ENCODE measurements around the gene TBC1D14. TPM values are rescaled to one million over a fixed set of nuclear protein-coding genes. Genes with fewer than 3 reads are reported as not detected.

Gene TBC1D14
- total and polyA plus RNA-seq, 9 of the 15 experiments (the other 6 are each of a cell fraction or from before 2014, with no cell fraction given), result 2.1 to 59.6 (median 44.8) TPM

DNA sequence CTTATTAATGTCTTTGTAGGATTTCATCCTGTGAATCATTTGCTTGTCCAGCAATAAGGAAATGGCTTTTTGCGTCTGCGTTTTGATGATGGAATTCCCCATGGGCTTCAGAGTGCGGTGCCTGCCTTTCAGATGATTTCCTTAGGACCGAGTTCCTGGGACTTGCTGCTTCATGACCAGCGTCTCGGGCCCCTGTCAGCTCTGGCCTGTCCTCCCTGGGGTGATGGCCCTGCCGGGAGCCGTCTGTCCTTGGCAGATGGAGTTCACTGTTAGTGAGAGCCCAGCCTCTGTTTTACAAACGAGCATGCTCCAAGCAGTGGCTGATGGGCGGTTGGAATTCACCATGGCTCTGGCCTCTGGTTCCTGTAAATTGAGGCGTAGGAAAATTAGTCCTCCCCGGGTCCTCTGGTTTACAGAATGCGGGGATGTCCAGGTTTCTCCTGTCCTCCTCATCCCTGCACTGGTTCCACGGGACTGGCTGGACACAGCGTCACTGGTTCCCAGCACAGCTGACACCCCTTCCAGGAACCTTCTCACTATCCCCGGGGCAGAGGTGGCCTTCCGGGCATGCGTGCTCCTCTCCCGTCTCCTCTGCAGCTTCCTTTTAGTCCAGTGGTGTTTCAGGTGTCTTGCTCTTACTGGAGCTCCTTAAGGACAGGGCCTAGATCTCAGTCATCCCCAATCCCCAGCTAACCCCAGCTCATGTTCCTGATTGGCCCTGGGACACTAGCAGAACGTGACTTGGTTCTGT lies 34.9 kb downstream of the TBC1D14 start:
- Histone ChIP-seq H3K9me3 (replicated peaks; ENCODE audit: control insufficient read depth, insufficient read depth, low read depth, low read length) (no peaks in the 10 kb centered on the region), H3K36me3 (ENCODE audit: control insufficient read depth, insufficient read depth, low read length) (peaks cover 53% of the 10 kb centered on the region; the same call in 2 of the 3 replicates), H3K4me3 (no peak overlapping the region), H3K4me1 (replicated peaks in 1 of 2; ENCODE audit: control insufficient read depth in 2 of 2, insufficient read depth in 2 of 2, low read length in 2 of 2) (peaks cover 34 to 36% of the 10 kb centered on the region in 2 experiments), H3K27ac (ENCODE audit: extremely low read depth, low read depth, low read length) (no peak overlapping the region; the same call in 2 of the 3 replicates), H3K9me1 (ENCODE audit: control insufficient read depth, insufficient read depth, low read length) (peaks cover 3% of the 10 kb centered on the region), H3K79me2 (ENCODE audit: control insufficient read depth, insufficient read depth, low read length) (peaks cover 74% of the 10 kb centered on the region), H2AFZ (ENCODE audit: low read depth, low read length) (no peak overlapping the region), H4K20me1 (replicated peaks; ENCODE audit: control insufficient read depth, insufficient read depth, low read length) (peaks cover 47% of the 10 kb centered on the region), H3K9ac (ENCODE audit: insufficient read depth in 1 of 2, low read depth in 2 of 2, low read length in 2 of 2) (0 out of 4 replicates have a peak overlapping the region, but pooled peaks of 1 of the 2 experiments have one; percentile 49), H3K27me3 (ENCODE audit: control insufficient read depth in 2 of 2, insufficient read depth in 2 of 2, low read length in 2 of 2) (no peaks in the 10 kb centered on the region), H3K4me2 (ENCODE audit: insufficient read depth, low read length) (no peak overlapping the region)
- FAIRE-seq (no peak), ATAC-seq (no peak), DNase-seq (ENCODE audit: extremely low read depth in 1 of 4, low spot score in 3 of 4) (no peak)
- 92% methylated on average over 17 of the region's 20 CpGs for WGBS (ENCODE audit: insufficient coverage, low coverage, missing lambda C conversion rate)
- ChIA-PET CTCF (ENCODE audit: low intra/inter-chr PET ratio) (no interaction called here), POLR2A (interaction anchor here (0.9 to 1.7 kb wide), 5 partner anchors 10 to 37 kb away, joined by 3 to 8 read pairs (median 5); no protein-coding TSS in a partner anchor)
- in situ Hi-C loops (cut with MboI), result no loop called here
- intact Hi-C loops (cut with micrococcal nuclease), result no loop called here
- no TSS peak for BruUV-seq (replicated peaks)
- TF ChIP-seq, protein P1, sequence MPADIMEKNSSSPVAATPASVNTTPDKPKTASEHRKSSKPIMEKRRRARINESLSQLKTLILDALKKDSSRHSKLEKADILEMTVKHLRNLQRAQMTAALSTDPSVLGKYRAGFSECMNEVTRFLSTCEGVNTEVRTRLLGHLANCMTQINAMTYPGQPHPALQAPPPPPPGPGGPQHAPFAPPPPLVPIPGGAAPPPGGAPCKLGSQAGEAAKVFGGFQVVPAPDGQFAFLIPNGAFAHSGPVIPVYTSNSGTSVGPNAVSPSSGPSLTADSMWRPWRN (IDR thresholded peaks at IDR 0.05; ENCODE audit: low read depth), result no peak
- no peak for TF ChIP-seq ZNF224 (CRISPR knock-in tag; IDR thresholded peaks at IDR 0.05)
- no peak for TF ChIP-seq ZNF23 (CRISPR knock-in tag; IDR thresholded peaks at IDR 0.05)
- no peak for TF ChIP-seq HIVEP1 (CRISPR knock-in tag; IDR thresholded peaks at IDR 0.05)
- TF ChIP-seq SOX6 (IDR thresholded peaks at IDR 0.05), result no peak
- TF ChIP-seq BCOR (IDR thresholded peaks at IDR 0.05), result no peak
- TF ChIP-seq, protein P2, sequence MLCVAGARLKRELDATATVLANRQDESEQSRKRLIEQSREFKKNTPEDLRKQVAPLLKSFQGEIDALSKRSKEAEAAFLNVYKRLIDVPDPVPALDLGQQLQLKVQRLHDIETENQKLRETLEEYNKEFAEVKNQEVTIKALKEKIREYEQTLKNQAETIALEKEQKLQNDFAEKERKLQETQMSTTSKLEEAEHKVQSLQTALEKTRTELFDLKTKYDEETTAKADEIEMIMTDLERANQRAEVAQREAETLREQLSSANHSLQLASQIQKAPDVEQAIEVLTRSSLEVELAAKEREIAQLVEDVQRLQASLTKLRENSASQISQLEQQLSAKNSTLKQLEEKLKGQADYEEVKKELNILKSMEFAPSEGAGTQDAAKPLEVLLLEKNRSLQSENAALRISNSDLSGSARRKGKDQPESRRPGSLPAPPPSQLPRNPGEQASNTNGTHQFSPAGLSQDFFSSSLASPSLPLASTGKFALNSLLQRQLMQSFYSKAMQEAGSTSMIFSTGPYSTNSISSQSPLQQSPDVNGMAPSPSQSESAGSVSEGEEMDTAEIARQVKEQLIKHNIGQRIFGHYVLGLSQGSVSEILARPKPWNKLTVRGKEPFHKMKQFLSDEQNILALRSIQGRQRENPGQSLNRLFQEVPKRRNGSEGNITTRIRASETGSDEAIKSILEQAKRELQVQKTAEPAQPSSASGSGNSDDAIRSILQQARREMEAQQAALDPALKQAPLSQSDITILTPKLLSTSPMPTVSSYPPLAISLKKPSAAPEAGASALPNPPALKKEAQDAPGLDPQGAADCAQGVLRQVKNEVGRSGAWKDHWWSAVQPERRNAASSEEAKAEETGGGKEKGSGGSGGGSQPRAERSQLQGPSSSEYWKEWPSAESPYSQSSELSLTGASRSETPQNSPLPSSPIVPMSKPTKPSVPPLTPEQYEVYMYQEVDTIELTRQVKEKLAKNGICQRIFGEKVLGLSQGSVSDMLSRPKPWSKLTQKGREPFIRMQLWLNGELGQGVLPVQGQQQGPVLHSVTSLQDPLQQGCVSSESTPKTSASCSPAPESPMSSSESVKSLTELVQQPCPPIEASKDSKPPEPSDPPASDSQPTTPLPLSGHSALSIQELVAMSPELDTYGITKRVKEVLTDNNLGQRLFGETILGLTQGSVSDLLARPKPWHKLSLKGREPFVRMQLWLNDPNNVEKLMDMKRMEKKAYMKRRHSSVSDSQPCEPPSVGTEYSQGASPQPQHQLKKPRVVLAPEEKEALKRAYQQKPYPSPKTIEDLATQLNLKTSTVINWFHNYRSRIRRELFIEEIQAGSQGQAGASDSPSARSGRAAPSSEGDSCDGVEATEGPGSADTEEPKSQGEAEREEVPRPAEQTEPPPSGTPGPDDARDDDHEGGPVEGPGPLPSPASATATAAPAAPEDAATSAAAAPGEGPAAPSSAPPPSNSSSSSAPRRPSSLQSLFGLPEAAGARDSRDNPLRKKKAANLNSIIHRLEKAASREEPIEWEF (CRISPR knock-in tag; IDR thresholded peaks at IDR 0.05), result no peak
- TF ChIP-seq PURB (CRISPR knock-in tag; IDR thresholded peaks at IDR 0.05; ENCODE audit: low read depth), result no peak
- TF ChIP-seq KLF13 (tag; IDR thresholded peaks at IDR 0.05; ENCODE audit: borderline replicate concordance, low read depth), result no peak
- no peak for TF ChIP-seq HEY1 (CRISPR knock-in tag; IDR thresholded peaks at IDR 0.05; ENCODE audit: borderline replicate concordance)
- no peak for TF ChIP-seq RFX7 (CRISPR knock-in tag; IDR thresholded peaks at IDR 0.05)
- TF ChIP-seq ZNF24 (IDR thresholded peaks at IDR 0.05), result no peak
- TF ChIP-seq STAG1 (CRISPR knock-in tag; IDR thresholded peaks at IDR 0.05; ENCODE audit: borderline replicate concordance), result no peak
- TF ChIP-seq, protein P3, sequence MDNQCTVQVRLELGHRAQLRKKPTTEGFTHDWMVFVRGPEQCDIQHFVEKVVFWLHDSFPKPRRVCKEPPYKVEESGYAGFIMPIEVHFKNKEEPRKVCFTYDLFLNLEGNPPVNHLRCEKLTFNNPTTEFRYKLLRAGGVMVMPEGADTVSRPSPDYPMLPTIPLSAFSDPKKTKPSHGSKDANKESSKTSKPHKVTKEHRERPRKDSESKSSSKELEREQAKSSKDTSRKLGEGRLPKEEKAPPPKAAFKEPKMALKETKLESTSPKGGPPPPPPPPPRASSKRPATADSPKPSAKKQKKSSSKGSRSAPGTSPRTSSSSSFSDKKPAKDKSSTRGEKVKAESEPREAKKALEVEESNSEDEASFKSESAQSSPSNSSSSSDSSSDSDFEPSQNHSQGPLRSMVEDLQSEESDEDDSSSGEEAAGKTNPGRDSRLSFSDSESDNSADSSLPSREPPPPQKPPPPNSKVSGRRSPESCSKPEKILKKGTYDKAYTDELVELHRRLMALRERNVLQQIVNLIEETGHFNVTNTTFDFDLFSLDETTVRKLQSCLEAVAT (IDR thresholded peaks at IDR 0.05), result no peak
- TF ChIP-seq OTX1 (CRISPR knock-in tag; IDR thresholded peaks at IDR 0.05), result no peak
- TF ChIP-seq SMARCB1 (IDR thresholded peaks at IDR 0.05; ENCODE audit: insufficient read length, low read depth), result no peak
- no peak for TF ChIP-seq PHTF2 (CRISPR knock-in tag; IDR thresholded peaks at IDR 0.05)

Data from K562 (cell line).